Measurements from ENCODE around the gene MEOX2. TPM values are rescaled to one million over a fixed set of nuclear protein-coding genes. Genes with fewer than 3 reads are reported as not detected.

MEOX2 gene
- total and polyA plus RNA-seq, 10 of the 15 experiments (the other 5 are each of a cell fraction or from before 2014, with no cell fraction given): not detected

- H3K27me3 ChIP-seq (replicated peaks in 1 of 2; ENCODE audit: control insufficient read depth in 2 of 2, insufficient read depth in 2 of 2, low read length in 1 of 2): no peaks in the 10 kb centered on the region
- RAD21 ChIA-PET (ENCODE audit: unreplicated experiment): no interaction called here
- BruUV-seq (replicated peaks): no TSS peak
- no peak overlapping the region for H2AFZ ChIP-seq (ENCODE audit: control insufficient read depth, low read depth, low read length)
- SMC1A ChIA-PET (ENCODE audit: uncharacterized antibody, unreplicated experiment): no interaction called here
- no peaks in the 10 kb centered on the region for H3K79me2 ChIP-seq (ENCODE audit: control insufficient read depth, insufficient read depth, low read length)
- no peak overlapping the region for H3K9ac ChIP-seq (ENCODE audit: control insufficient read depth, insufficient read depth, low read length)
- DNase-seq (ENCODE audit: low read depth, low spot score): no peak
- intact Hi-C loops (cut with micrococcal nuclease; ENCODE audit: unreplicated experiment) (loop anchor here (10.0 kb wide), 1 partner anchor 301 kb away; no protein-coding TSS in a partner anchor), in situ Hi-C loops (cut with MboI) (no loop called here)
- H4K20me1 ChIP-seq (ENCODE audit: control insufficient read depth, insufficient read depth): no peaks in the 10 kb centered on the region
- H3K4me1 ChIP-seq (ENCODE audit: control insufficient read depth, insufficient read depth, low read length): no peaks in the 10 kb centered on the region
- H3K36me3 ChIP-seq (ENCODE audit: control insufficient read depth in 2 of 2, insufficient read depth in 2 of 2, low read length in 1 of 2): no peaks in the 10 kb centered on the region
- CTCF ChIA-PET: no interaction called here
- no peak overlapping the region for H3K4me2 ChIP-seq (ENCODE audit: control insufficient read depth, insufficient read depth)
- WGBS (ENCODE audit: insufficient coverage, insufficient replicate concordance, low lambda C conversion rate, missing lambda C conversion rate): 0% methylated on average over 1 of the region's 1 CpG
- H3K27ac ChIP-seq (ENCODE audit: control insufficient read depth, insufficient read depth): no peak overlapping the region
- POLR2A ChIA-PET: no interaction called here
- H3K4me3 ChIP-seq: no peak overlapping the region
- no peak for TF ChIP-seq ASH2L (IDR thresholded peaks at IDR 0.05; ENCODE audit: borderline replicate concordance, low read depth)
- TF ChIP-seq ETV6 (conservative IDR thresholded peaks at IDR 0.05 in 1 of 2, IDR thresholded peaks at IDR 0.05 in 1 of 2; ENCODE audit: borderline replicate concordance in 1 of 2, low read depth in 1 of 2): no peak
- no peak for TF ChIP-seq ESRRA (IDR thresholded peaks at IDR 0.05; ENCODE audit: low read length)
- TF ChIP-seq IKZF1 (conservative IDR thresholded peaks at IDR 0.05): no peak
- no peak for TF ChIP-seq RAD51 (IDR thresholded peaks at IDR 0.05)
- no peak for TF ChIP-seq PML (IDR thresholded peaks at IDR 0.05; ENCODE audit: low read length)
- no peak for TF ChIP-seq MYC (IDR thresholded peaks at IDR 0.05; ENCODE audit: insufficient read depth, insufficient read length, insufficient replicate concordance, low read length, severe bottlenecking)
- TF ChIP-seq HDGF (IDR thresholded peaks at IDR 0.05): no peak
- TF ChIP-seq, protein P1, sequence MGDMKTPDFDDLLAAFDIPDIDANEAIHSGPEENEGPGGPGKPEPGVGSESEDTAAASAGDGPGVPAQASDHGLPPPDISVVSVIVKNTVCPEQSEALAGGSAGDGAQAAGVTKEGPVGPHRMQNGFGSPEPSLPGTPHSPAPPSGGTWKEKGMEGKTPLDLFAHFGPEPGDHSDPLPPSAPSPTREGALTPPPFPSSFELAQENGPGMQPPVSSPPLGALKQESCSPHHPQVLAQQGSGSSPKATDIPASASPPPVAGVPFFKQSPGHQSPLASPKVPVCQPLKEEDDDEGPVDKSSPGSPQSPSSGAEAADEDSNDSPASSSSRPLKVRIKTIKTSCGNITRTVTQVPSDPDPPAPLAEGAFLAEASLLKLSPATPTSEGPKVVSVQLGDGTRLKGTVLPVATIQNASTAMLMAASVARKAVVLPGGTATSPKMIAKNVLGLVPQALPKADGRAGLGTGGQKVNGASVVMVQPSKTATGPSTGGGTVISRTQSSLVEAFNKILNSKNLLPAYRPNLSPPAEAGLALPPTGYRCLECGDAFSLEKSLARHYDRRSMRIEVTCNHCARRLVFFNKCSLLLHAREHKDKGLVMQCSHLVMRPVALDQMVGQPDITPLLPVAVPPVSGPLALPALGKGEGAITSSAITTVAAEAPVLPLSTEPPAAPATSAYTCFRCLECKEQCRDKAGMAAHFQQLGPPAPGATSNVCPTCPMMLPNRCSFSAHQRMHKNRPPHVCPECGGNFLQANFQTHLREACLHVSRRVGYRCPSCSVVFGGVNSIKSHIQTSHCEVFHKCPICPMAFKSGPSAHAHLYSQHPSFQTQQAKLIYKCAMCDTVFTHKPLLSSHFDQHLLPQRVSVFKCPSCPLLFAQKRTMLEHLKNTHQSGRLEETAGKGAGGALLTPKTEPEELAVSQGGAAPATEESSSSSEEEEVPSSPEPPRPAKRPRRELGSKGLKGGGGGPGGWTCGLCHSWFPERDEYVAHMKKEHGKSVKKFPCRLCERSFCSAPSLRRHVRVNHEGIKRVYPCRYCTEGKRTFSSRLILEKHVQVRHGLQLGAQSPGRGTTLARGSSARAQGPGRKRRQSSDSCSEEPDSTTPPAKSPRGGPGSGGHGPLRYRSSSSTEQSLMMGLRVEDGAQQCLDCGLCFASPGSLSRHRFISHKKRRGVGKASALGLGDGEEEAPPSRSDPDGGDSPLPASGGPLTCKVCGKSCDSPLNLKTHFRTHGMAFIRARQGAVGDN (IDR thresholded peaks at IDR 0.05): no peak
- TF ChIP-seq MEF2A (IDR thresholded peaks at IDR 0.05; ENCODE audit: insufficient read depth, low read depth, low read length): no peak
- no peak for TF ChIP-seq POU2F2 (IDR thresholded peaks at IDR 0.05; ENCODE audit: borderline replicate concordance, low read depth, low read length)
- no peak for TF ChIP-seq NR2F1 (conservative IDR thresholded peaks at IDR 0.05)
- no peak for TF ChIP-seq CEBPB (IDR thresholded peaks at IDR 0.05; ENCODE audit: borderline replicate concordance in 1 of 2, low read depth in 2 of 2, low read length in 2 of 2)
- TF ChIP-seq CREB1 (IDR thresholded peaks at IDR 0.05; ENCODE audit: low read depth): no peak
- TF ChIP-seq ZBED1 (IDR thresholded peaks at IDR 0.05; ENCODE audit: borderline replicate concordance): no peak
- no peak for ATAC-seq
- FAIRE-seq: no peak
- no peaks in the 10 kb centered on the region for H3K9me3 ChIP-seq (replicated peaks; ENCODE audit: control insufficient read depth, insufficient read depth, low read length)
These were observed 60.4 kb downstream of the MEOX2 start for GRCh38 chr7:15626041-15626440.

All from GM12878 (cell line).